Stimulated activated naive CD4-positive, alpha-beta T cell (primary cell): Measurements from ENCODE around the gene NANP.
A peak's percentile ranks its signal among the peaks of the same experiment; 100 is the strongest.
"Not testable (repeated sequence)": the region's sequence is repeated elsewhere in the genome, so short reads cannot be mapped to it uniquely, and the experiment has no call there.

Experiments
- DNase-seq, 6 experiments: peaks; one replicate each; lab custom pipeline; 2025; lab: John Stamatoyannopoulos, UW

NANP gene

GRCh38 chr20:25606094-25606695, 17.6 kb downstream of the NANP start:
- no peak for DNase-seq

GRCh38 chr20:25605148-25605547, 18.7 kb downstream of the NANP start:
- no peak for DNase-seq

- no peak for DNase-seq
These were observed 19.2 kb downstream of the NANP start for GRCh38 chr20:25604611-25605010.

GRCh38 chr20:25602914-25603309, 20.9 kb downstream of the NANP start:
- not testable (repeated sequence) for DNase-seq

GRCh38 chr20:25602191-25602913, 21.5 kb downstream of the NANP start:
- DNase-seq, result not testable (repeated sequence)

GRCh38 chr20:25601659-25602058, 22.2 kb downstream of the NANP start:
- no peak for DNase-seq

GRCh38 chr20:25600632-25601031, 23.2 kb downstream of the NANP start:
- no peak for DNase-seq

- no peak for DNase-seq
These were observed 31.5 kb downstream of the NANP start for GRCh38 chr20:25592135-25592852.

GRCh38 chr20:25590778-25591177, 33.0 kb downstream of the NANP start:
- DNase-seq, result not testable (repeated sequence)

GRCh38 chr20:25588491-25588890, 35.3 kb downstream of the NANP start:
- no peak for DNase-seq

GRCh38 chr20:25587536-25587935, 36.3 kb downstream of the NANP start:
- DNase-seq, result no peak

GRCh38 chr20:25586877-25587276, 36.9 kb downstream of the NANP start:
- no peak for DNase-seq

- peak in 4 of 6 experiments; percentile 16 to 42 (median 33) for DNase-seq
These were observed 38.7 kb downstream of the NANP start, which contains the start of gene NINL for GRCh38 chr20:25584905-25585704. TSS of gene NINL (minus strand) at chr20:25585531. CDS start at chr20:25526587, 58,944 bp downstream.

- not testable (repeated sequence) for DNase-seq
These were observed 40.2 kb downstream of the NANP start for GRCh38 chr20:25583607-25584006.

GRCh38 chr20:25580711-25581110, 43.1 kb downstream of the NANP start:
- no peak for DNase-seq

- DNase-seq, result peak in 1 of 6 experiments; percentile 0
These were observed 44.6 kb downstream of the NANP start for GRCh38 chr20:25579081-25579770.

- no peak for DNase-seq
These were observed 46.9 kb downstream of the NANP start for GRCh38 chr20:25576783-25577530.

GRCh38 chr20:25574411-25574810, 49.4 kb downstream of the NANP start:
- no peak for DNase-seq

- DNase-seq, result no peak
These were observed 50.2 kb downstream of the NANP start for GRCh38 chr20:25573288-25574251.

- DNase-seq, result no peak
These were observed 52.0 kb downstream of the NANP start for GRCh38 chr20:25571817-25572216.
